GM12864 (cell line): ENCODE data around the gene VARS2.
"Not testable (repeated sequence)": the region's sequence is repeated elsewhere in the genome, so short reads cannot be mapped to it uniquely, and the experiment has no call there.

Experiments used
- DNase-seq: peaks from one replicate; pipeline ENCODE4 v3.0.0-alpha.2; 2011; ENCODE audit warnings: low read depth
- H3K4me3 ChIP-seq: 2 replicates; pipeline ENCODE4 v1.5.1; 2011; ENCODE audit warnings: mild to moderate bottlenecking, low read depth, low read length, control low read depth
- CTCF ChIP-seq: IDR thresholded peaks from 2 replicates; pipeline ENCODE4 v1.5.1; 2011; ENCODE audit warnings: low read depth, mild to moderate bottlenecking, moderate library complexity, low read length, control low read depth, inconsistent platforms; ENCODE audit errors: missing control alignments

The VARS2 gene

GRCh38 chr6:30901436-30901835, 12.6 kb upstream of the VARS2 start:
- no peak overlapping the region for H3K4me3 ChIP-seq
- TF ChIP-seq CTCF: no peak
- DNase-seq: no peak

- not testable (repeated sequence) for DNase-seq, H3K4me3 ChIP-seq
Measured at GRCh38 chr6:30902196-30902595, 11.8 kb upstream of the VARS2 start.

- DNase-seq: no peak
- H3K4me3 ChIP-seq: no peak overlapping the region
- no peak for TF ChIP-seq CTCF
Measured at GRCh38 chr6:30902709-30903108, 11.3 kb upstream of the VARS2 start.

- TF ChIP-seq CTCF: no peak
- no peak for DNase-seq
- H3K4me3 ChIP-seq: no peak overlapping the region
Measured at GRCh38 chr6:30903236-30903635, 10.8 kb upstream of the VARS2 start.

- peak overlapping the region; percentile 72 for H3K4me3 ChIP-seq
- DNase-seq: not testable (repeated sequence)
Measured at GRCh38 chr6:30907290-30907757, 6.7 kb upstream of the VARS2 start.

GRCh38 chr6:30907758-30908591, 6.1 kb upstream of the VARS2 start, which contains the start of gene GTF2H4:
TSS of gene GTF2H4 (plus strand) at chr6:30908207.
- TF ChIP-seq CTCF: no peak
- peak within 1 kb of the TSS; percentile 72 for H3K4me3 ChIP-seq
- DNase-seq: peak; percentile 97

- no peak for TF ChIP-seq CTCF
- DNase-seq: no peak
- peak overlapping the region; percentile 72 for H3K4me3 ChIP-seq
Measured at GRCh38 chr6:30908700-30909099, 5.3 kb upstream of the VARS2 start.

- H3K4me3 ChIP-seq, DNase-seq: not testable (repeated sequence)
Measured at GRCh38 chr6:30910473-30910872, 3.6 kb upstream of the VARS2 start.
